Gastrocnemius medialis (tissue), 4 donors: ENCODE data around the gene ZNF570.

ENCODE experiments used
- POLR2A ChIP-seq, 2 donors: fragments of 450-650 bp; IDR thresholded peaks; one replicate each; pipeline ENCODE4 v1.6.1; 2017; ENCODE audit warnings: antibody characterized with exemption in 2 of 2, mild to moderate bottlenecking in 2 of 2, moderate library complexity in 2 of 2
- TF ChIP-seq, protein P1 (sequence below), 5 experiments: fragments of 450-650 bp in 3 of 5; fragments of 200-600 bp in 2 of 5; sonication (generic) in 2 of 5; IDR thresholded peaks in 4 of 5; conservative IDR thresholded peaks in 1 of 5; 1 replicate in 4 of 5; 2 replicates in 1 of 5; pipeline ENCODE4 v1.5.1; 2016 to 2019; ENCODE audit warnings: antibody characterized with exemption in 5 of 5, mild to moderate bottlenecking in 3 of 5, moderate library complexity in 3 of 5

DNA sequence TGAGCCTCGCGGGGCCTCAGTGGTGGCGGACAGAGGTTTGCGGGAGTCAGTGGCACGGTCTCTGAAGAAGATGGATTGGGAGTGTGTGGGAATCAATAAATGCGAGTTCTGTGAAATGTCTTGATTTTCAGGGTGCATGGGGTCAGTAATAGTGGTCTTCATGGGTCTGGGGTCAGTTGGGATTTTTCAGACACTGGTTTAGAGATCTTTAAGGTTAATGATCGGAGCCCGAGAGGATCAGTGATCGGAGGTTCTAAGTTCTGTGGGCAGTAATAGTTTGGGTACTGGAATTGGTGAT lies 38.0 kb downstream of the ZNF570 start:
- TF ChIP-seq, protein P1, sequence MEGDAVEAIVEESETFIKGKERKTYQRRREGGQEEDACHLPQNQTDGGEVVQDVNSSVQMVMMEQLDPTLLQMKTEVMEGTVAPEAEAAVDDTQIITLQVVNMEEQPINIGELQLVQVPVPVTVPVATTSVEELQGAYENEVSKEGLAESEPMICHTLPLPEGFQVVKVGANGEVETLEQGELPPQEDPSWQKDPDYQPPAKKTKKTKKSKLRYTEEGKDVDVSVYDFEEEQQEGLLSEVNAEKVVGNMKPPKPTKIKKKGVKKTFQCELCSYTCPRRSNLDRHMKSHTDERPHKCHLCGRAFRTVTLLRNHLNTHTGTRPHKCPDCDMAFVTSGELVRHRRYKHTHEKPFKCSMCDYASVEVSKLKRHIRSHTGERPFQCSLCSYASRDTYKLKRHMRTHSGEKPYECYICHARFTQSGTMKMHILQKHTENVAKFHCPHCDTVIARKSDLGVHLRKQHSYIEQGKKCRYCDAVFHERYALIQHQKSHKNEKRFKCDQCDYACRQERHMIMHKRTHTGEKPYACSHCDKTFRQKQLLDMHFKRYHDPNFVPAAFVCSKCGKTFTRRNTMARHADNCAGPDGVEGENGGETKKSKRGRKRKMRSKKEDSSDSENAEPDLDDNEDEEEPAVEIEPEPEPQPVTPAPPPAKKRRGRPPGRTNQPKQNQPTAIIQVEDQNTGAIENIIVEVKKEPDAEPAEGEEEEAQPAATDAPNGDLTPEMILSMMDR (IDR thresholded peaks at IDR 0.05 in 4 of 5, conservative IDR thresholded peaks at IDR 0.05 in 1 of 5): no peak
- no peak for TF ChIP-seq POLR2A (IDR thresholded peaks at IDR 0.05)
